OCI-LY3 (cell line): ENCODE data around the gene SIVA1.

Experiments used
- CTCF ChIP-seq: fragments of 200-600, 300-600 bp; sonication (generic); IDR thresholded peaks from 2 replicates; pipeline ENCODE4 v1.5.1; 2014; ENCODE audit warnings: antibody characterized with exemption, low read length, low read depth
- EZH2phosphoT487 ChIP-seq: fragments of 200-600 bp; shearing (Covaris generic); IDR thresholded peaks from 2 replicates; pipeline ENCODE4 v1.6.1; 2018; ENCODE audit warnings: antibody characterized with exemption, mixed run types, low read depth

GRCh38 chr14:104800771-104801519, 48.0 kb downstream of the SIVA1 start, which contains the start of gene ZBTB42:
- TF ChIP-seq CTCF (no peak), EZH2phosphoT487 (no peak)
